ENCODE data around the gene ATP5F1E. TPM values are rescaled to one million over a fixed set of nuclear protein-coding genes. Genes with fewer than 3 reads are reported as not detected.

ATP5F1E gene
- total RNA-seq, 1 experiment from 2014 or later, result 181 TPM

- CTCF ChIA-PET, result no interaction called here
- no peak for DNase-seq
- Histone ChIP-seq H3K4me1 (peaks cover 21% of the 10 kb centered on the region), H3K27me3 (replicated peaks; ENCODE audit: control insufficient read depth, insufficient read depth, low read length) (no peaks in the 10 kb centered on the region), H3K4me3 (ENCODE audit: low read depth, low read length) (no peak overlapping the region), H3K9me3 (no peaks in the 10 kb centered on the region), H3K36me3 (ENCODE audit: control insufficient read depth, insufficient read depth, low read length) (peaks cover 5% of the 10 kb centered on the region; the same call in 1 of the 2 replicates)
- peaks cover 6% of the 10 kb centered on the region for H3K4me1 Mint-ChIP-seq (ENCODE audit: low read depth, unreplicated experiment)
- POLR2A ChIA-PET, result no interaction called here
- no peak overlapping the region for H3K4me3 Mint-ChIP-seq (ENCODE audit: unreplicated experiment)
- BruUV-seq (replicated peaks), result no TSS peak
- H3K27ac Mint-ChIP-seq (ENCODE audit: unreplicated experiment), result no peak overlapping the region
- H3K27me3 Mint-ChIP-seq (ENCODE audit: insufficient read depth, unreplicated experiment), result no peaks in the 10 kb centered on the region
- TF ChIP-seq CTCF (IDR thresholded peaks at IDR 0.05; ENCODE audit: insufficient read depth in 1 of 2, low read depth in 1 of 2, low read length in 1 of 2, severe bottlenecking in 1 of 2, unreplicated experiment in 1 of 2), result no peak
- H3K36me3 Mint-ChIP-seq (ENCODE audit: insufficient read depth, unreplicated experiment), result peaks cover 93% of the 10 kb centered on the region
- H3K9me3 Mint-ChIP-seq (ENCODE audit: unreplicated experiment), result no peaks in the 10 kb centered on the region
- intact Hi-C loops (cut with micrococcal nuclease; ENCODE audit: unreplicated experiment), result no loop called here
Observed at GRCh38 chr20:59028812-59029211, 3.3 kb downstream of the ATP5F1E start.

GRCh38 chr20:59027741-59028320, 4.3 kb downstream of the ATP5F1E start:
- peaks cover 9% of the 10 kb centered on the region for H3K36me3 ChIP-seq (ENCODE audit: control insufficient read depth, insufficient read depth, low read length)
- H3K4me1 Mint-ChIP-seq (ENCODE audit: low read depth, unreplicated experiment), result peaks cover 6% of the 10 kb centered on the region
- no peak overlapping the region for H3K4me3 Mint-ChIP-seq (ENCODE audit: unreplicated experiment)
- ChIA-PET CTCF (no interaction called here), POLR2A (no interaction called here)
- no TSS peak for BruUV-seq (replicated peaks)
- no peaks in the 10 kb centered on the region for H3K9me3 Mint-ChIP-seq (ENCODE audit: unreplicated experiment)
- H3K9me3 ChIP-seq, result no peaks in the 10 kb centered on the region
- H3K27me3 ChIP-seq (replicated peaks; ENCODE audit: control insufficient read depth, insufficient read depth, low read length), result no peaks in the 10 kb centered on the region
- intact Hi-C loops (cut with micrococcal nuclease; ENCODE audit: unreplicated experiment), result no loop called here
- peaks cover 98% of the 10 kb centered on the region for H3K36me3 Mint-ChIP-seq (ENCODE audit: insufficient read depth, unreplicated experiment)
- DNase-seq, result no peak
- H3K27ac Mint-ChIP-seq (ENCODE audit: unreplicated experiment), result no peak overlapping the region
- TF ChIP-seq CTCF (IDR thresholded peaks at IDR 0.05; ENCODE audit: insufficient read depth in 1 of 2, low read depth in 1 of 2, low read length in 1 of 2, severe bottlenecking in 1 of 2, unreplicated experiment in 1 of 2), result no peak
- no peak overlapping the region for H3K4me3 ChIP-seq (ENCODE audit: low read depth, low read length)
- H3K4me1 ChIP-seq, result peaks cover 14% of the 10 kb centered on the region
- no peaks in the 10 kb centered on the region for H3K27me3 Mint-ChIP-seq (ENCODE audit: insufficient read depth, unreplicated experiment)

- H3K27ac Mint-ChIP-seq (ENCODE audit: unreplicated experiment), result no peak overlapping the region
- ChIA-PET POLR2A (no interaction called here), CTCF (no interaction called here)
- H3K27me3 ChIP-seq (replicated peaks; ENCODE audit: control insufficient read depth, insufficient read depth, low read length), result no peaks in the 10 kb centered on the region
- H3K4me1 Mint-ChIP-seq (ENCODE audit: low read depth, unreplicated experiment), result peaks cover 6% of the 10 kb centered on the region
- peaks cover 98% of the 10 kb centered on the region for H3K36me3 Mint-ChIP-seq (ENCODE audit: insufficient read depth, unreplicated experiment)
- H3K36me3 ChIP-seq (ENCODE audit: control insufficient read depth, insufficient read depth, low read length), result peaks cover 9% of the 10 kb centered on the region
- TF ChIP-seq CTCF (IDR thresholded peaks at IDR 0.05; ENCODE audit: insufficient read depth in 1 of 2, low read depth in 1 of 2, low read length in 1 of 2, severe bottlenecking in 1 of 2, unreplicated experiment in 1 of 2), result no peak
- no peaks in the 10 kb centered on the region for H3K9me3 ChIP-seq
- intact Hi-C loops (cut with micrococcal nuclease; ENCODE audit: unreplicated experiment), result no loop called here
- no peak overlapping the region for H3K4me3 ChIP-seq (ENCODE audit: low read depth, low read length)
- H3K27me3 Mint-ChIP-seq (ENCODE audit: insufficient read depth, unreplicated experiment), result no peaks in the 10 kb centered on the region
- BruUV-seq (replicated peaks), result no TSS peak
- H3K4me3 Mint-ChIP-seq (ENCODE audit: unreplicated experiment), result no peak overlapping the region
- no peak for DNase-seq
- no peaks in the 10 kb centered on the region for H3K9me3 Mint-ChIP-seq (ENCODE audit: unreplicated experiment)
- peaks cover 14% of the 10 kb centered on the region for H3K4me1 ChIP-seq
Observed at GRCh38 chr20:59026904-59027740, 5.0 kb downstream of the ATP5F1E start.

All from Caco-2 (cell line).